HEK293T (cell line): ENCODE data around the gene FRMPD2.
"Not testable (repeated sequence)": the region's sequence is repeated elsewhere in the genome, so short reads cannot be mapped to it uniquely, and the experiment has no call there.

ENCODE experiments used
- BHLHE40 ChIP-seq: fragments of 450-650 bp; IDR thresholded peaks from 2 replicates; pipeline ENCODE4 v1.6.1; 2016; ENCODE audit warnings: mild to moderate bottlenecking, moderate library complexity, borderline replicate concordance
- NFRKB ChIP-seq: fragments of 450-650 bp; IDR thresholded peaks from 2 replicates; pipeline ENCODE4 v1.6.1; 2016; ENCODE audit warnings: mild to moderate bottlenecking, moderate library complexity

GRCh38 chr10:48243921-48244320, 30.6 kb downstream of the FRMPD2 start:
- not testable (repeated sequence) for TF ChIP-seq NFRKB, BHLHE40
